GM12878 (cell line): ENCODE measurements around the gene TNK2. TPM values are rescaled to one million over a fixed set of nuclear protein-coding genes. Genes with fewer than 3 reads are reported as not detected.

ENCODE experiments used
- ATAC-seq: fragments of 200-7000 bp; cut with Tn5 transposase; 3 replicates; pipeline ENCODE4 v1.9.1; 2020; ENCODE audit warnings: mild to moderate bottlenecking, moderate library complexity
- BruUV-seq: library from RNA; stranded (reverse); fragments of 400-500 nt; replicated peaks from 2 replicates; lab custom pipeline; 2021; lab: Mats Ljungman, UMichigan
- CTCF ChIA-PET: fragments of 300-600 bp; sonication (Branson Sonifier 250); formaldehyde crosslinking; extraction: SDS; loops from one replicate; lab custom pipeline; 2021; ENCODE audit warnings: inconsistent platforms; lab: Yijun Ruan, JAX
- POLR2A ChIA-PET: fragments of 350-600 bp; formaldehyde crosslinking; extraction: SDS; loops from one replicate; lab custom pipeline; 2021; ENCODE audit warnings: inconsistent platforms; lab: Charles Lee
- RAD21 ChIA-PET: fragments of 300-600 bp; sonication (Branson Sonifier 250); formaldehyde crosslinking; loops from one replicate; lab custom pipeline; 2023; ENCODE audit warnings: antibody characterized with exemption; ENCODE audit not compliant: unreplicated experiment; lab: Charles Lee
- SMC1A ChIA-PET: fragments of 300-600 bp; sonication (Branson Sonifier 250); formaldehyde crosslinking; loops from one replicate; lab custom pipeline; 2023; ENCODE audit not compliant: unreplicated experiment, uncharacterized antibody; lab: Charles Lee
- DNase-seq: peaks from one replicate; pipeline ENCODE4 v3.0.0-alpha.2; 2011; ENCODE audit warnings: low read depth, low spot score
- FAIRE-seq: peaks from 3 replicates; lab custom pipeline; 2011; peaks lifted over from hg19 to GRCh38; lab: Jason Lieb, UNC
- H2AFZ ChIP-seq: 2 replicates; pipeline ENCODE4 v1.6.0; 2011; ENCODE audit warnings: low read depth, low read length, control low read depth; ENCODE audit not compliant: control insufficient read depth
- H3K27ac ChIP-seq: 2 replicates; pipeline ENCODE4 v1.5.1; 2011; ENCODE audit warnings: control low read depth; ENCODE audit not compliant: control insufficient read depth, insufficient read depth
- H3K27me3 ChIP-seq, 2 experiments: replicated peaks in 1 of 2; 2 replicates each; pipeline versions ENCODE4 v1.6.0 to v1.6.1; 2011; ENCODE audit warnings: low read length in 1 of 2; ENCODE audit not compliant: control insufficient read depth in 2 of 2, insufficient read depth in 2 of 2
- H3K36me3 ChIP-seq, 2 experiments: 2 replicates each; pipeline ENCODE4 v1.5.1; 2011; ENCODE audit warnings: low read length in 1 of 2; ENCODE audit not compliant: control insufficient read depth in 2 of 2, insufficient read depth in 2 of 2
- H3K4me1 ChIP-seq: 2 replicates; pipeline ENCODE4 v1.6.1; 2011; ENCODE audit warnings: mild to moderate bottlenecking, low read length, moderate library complexity, mixed read lengths; ENCODE audit not compliant: control insufficient read depth, insufficient read depth
- H3K4me2 ChIP-seq: 2 replicates; pipeline ENCODE4 v1.6.0; 2011; ENCODE audit warnings: control low read depth; ENCODE audit not compliant: control insufficient read depth, insufficient read depth
- H3K4me3 ChIP-seq: fragments of 200-600 bp; sonication (generic); 2 replicates; pipeline ENCODE4 v1.5.1; 2016
- H3K79me2 ChIP-seq: 2 replicates; pipeline ENCODE4 v1.6.0; 2011; ENCODE audit warnings: low read length; ENCODE audit not compliant: control insufficient read depth, insufficient read depth
- H3K9ac ChIP-seq: 2 replicates; pipeline ENCODE4 v1.8.0; 2011; ENCODE audit warnings: low read length, control low read depth, mixed read lengths; ENCODE audit not compliant: control insufficient read depth, insufficient read depth
- H3K9me3 ChIP-seq: replicated peaks from 3 replicates; pipeline ENCODE4 v1.5.1; 2011; ENCODE audit warnings: mild to moderate bottlenecking, low read length; ENCODE audit not compliant: control insufficient read depth, insufficient read depth
- H4K20me1 ChIP-seq: 2 replicates; pipeline ENCODE4 v1.6.0; 2011; ENCODE audit not compliant: control insufficient read depth, insufficient read depth
- DPF2 ChIP-seq: fragments of 450-650 bp; IDR thresholded peaks from 2 replicates; pipeline ENCODE4 v1.6.1; 2017; ENCODE audit warnings: mild to moderate bottlenecking
- EZH2 ChIP-seq: IDR thresholded peaks from 2 replicates; pipeline ENCODE4 v1.6.1; 2012; ENCODE audit warnings: low read depth, mild to moderate bottlenecking, control low read depth, inconsistent platforms, low read length, borderline replicate concordance; ENCODE audit not compliant: control insufficient read depth
- JUND ChIP-seq: IDR thresholded peaks from 2 replicates; pipeline ENCODE4 v1.6.1; 2012; ENCODE audit warnings: low read depth, mild to moderate bottlenecking, low read length, improper control_type of control experiment, moderate library complexity
- NFIC ChIP-seq: IDR thresholded peaks from 2 replicates; pipeline ENCODE4 v1.6.1; 2012; ENCODE audit warnings: low read depth, mild to moderate bottlenecking, inconsistent platforms, low read length, moderate library complexity
- TCF7 ChIP-seq: IDR thresholded peaks from 2 replicates; pipeline ENCODE4 v1.6.1; 2014; ENCODE audit warnings: antibody characterized with exemption, borderline replicate concordance
- ZNF622 ChIP-seq: fragments of 450-650 bp; IDR thresholded peaks from 2 replicates; pipeline ENCODE4 v1.6.1; 2017; ENCODE audit warnings: mild to moderate bottlenecking, inconsistent platforms
- WGBS: methylation state at CpG from one replicate; pipeline ENCODE4 v1.1.6; 2016; ENCODE audit warnings: low lambda C conversion rate; ENCODE audit not compliant: insufficient replicate concordance, insufficient coverage; ENCODE audit errors: missing lambda C conversion rate; 5-methylcytosine and 5-hydroxymethylcytosine counted together
- in situ Hi-C: fragments of 300-500 bp; cut with MboI; formaldehyde crosslinking; loops from 9 replicates; pipeline ENCODE4 v1.14.3; 2018; ENCODE audit warnings: mixed read lengths
- intact Hi-C: fragments of 100-400 bp; cut with micrococcal nuclease; formaldehyde crosslinking; loops from one replicate; pipeline ENCODE4 v1.14.2; 2022; ENCODE audit not compliant: unreplicated experiment
- polyA plus RNA-seq, 11 experiments: library from polyadenylated mRNA; depleted of rRNA in 4 of 11; unstranded in 6 of 11; stranded (reverse) in 5 of 11; fragments of >200 nt; fragmentation: Nextera tagmentation in 4 of 11; fragmentation: Illumina TruSeq in 1 of 11; extraction: Ambion mirVana in 4 of 11; extraction: Trizol in 1 of 11; gene quantifications; 1 replicate in 1 of 11; 2 replicates in 10 of 11; pipeline versions ENCODE4 v1.2.1 to v1.2.3, GENCODE V29; 2011 to 2016; ENCODE audit warnings: inconsistent platforms in 2 of 11, missing spikeins in 2 of 11, low read depth in 1 of 11
- total RNA-seq, 4 experiments: library from RNA; depleted of rRNA in 3 of 4; stranded (reverse); fragments of >200 nt in 3 of 4; fragmentation: Illumina TruSeq in 1 of 4; extraction: Trizol in 1 of 4; gene quantifications; 2 replicates each; pipeline versions ENCODE4 v1.2.1 to v1.2.3, GENCODE V29; 2013 to 2021

TNK2 gene
- total and polyA plus RNA-seq, 10 of the 15 experiments (the other 5 are each of a cell fraction or from before 2014, with no cell fraction given): 0.13 to 47.8 (median 10.8) TPM

GRCh38 chr3:195878424-195879274, 29.7 kb downstream of the TNK2 start:
- ChIA-PET CTCF (no interaction called here), RAD21 (no interaction called here), SMC1A (no interaction called here), POLR2A (no interaction called here)
- FAIRE-seq (no peak), ATAC-seq (no peak), DNase-seq (no peak)
- 92% methylated on average over 26 of the region's 30 CpGs for WGBS
- no peaks in the 10 kb centered on the region for H3K9me3 ChIP-seq
- no peaks in the 10 kb centered on the region; the same call in 1 of the 2 replicates for H4K20me1 ChIP-seq
- no peaks in the 10 kb centered on the region for H3K79me2 ChIP-seq
- no peaks in the 10 kb centered on the region for H3K4me1 ChIP-seq
- no peak overlapping the region for H3K9ac ChIP-seq
- no TSS peak for BruUV-seq
- H3K36me3 ChIP-seq: peaks cover 4 to 18% of the 10 kb centered on the region in 2 experiments; a peak in 3 of 4 replicates
- TF ChIP-seq DPF2 (no peak), ZNF622 (no peak), NFIC (no peak), EZH2 (no peak), JUND (no peak), TCF7 (no peak)
- no peak overlapping the region for H3K4me2 ChIP-seq
- in situ Hi-C loops: no loop called here
- H3K27me3 ChIP-seq: no peaks in the 10 kb centered on the region
- intact Hi-C loops: no loop called here
- H2AFZ ChIP-seq: no peak overlapping the region
- H3K27ac ChIP-seq: no peak overlapping the region
- H3K4me3 ChIP-seq: no peak overlapping the region
